Upper lobe of left lung (tissue), 4 donors: Measurements from ENCODE around the gene TGFBR3.

Source experiments
- POLR2A ChIP-seq, 4 donors: fragments of 450-650 bp; IDR thresholded peaks; one replicate each; pipeline ENCODE4 v1.5.1; 2016 to 2017; ENCODE audit warnings: antibody characterized with exemption in 4 of 4, mild to moderate bottlenecking in 2 of 4
- POLR2AphosphoS5 ChIP-seq, 2 donors: sonication (generic); formaldehyde crosslinking; IDR thresholded peaks; one replicate each; pipeline ENCODE4 v1.5.1; 2017; ENCODE audit warnings: antibody characterized with exemption in 2 of 2
- TF ChIP-seq, protein P1 (sequence below), 6 experiments: fragments of 450-650 bp in 4 of 6; fragments of 200-600 bp in 2 of 6; sonication (generic) in 2 of 6; IDR thresholded peaks; one replicate each; pipeline ENCODE4 v1.5.1; 2016 to 2019; ENCODE audit warnings: antibody characterized with exemption in 6 of 6

GRCh38 chr1:91851130-91852010, 34.6 kb downstream of the TGFBR3 start:
- TF ChIP-seq POLR2A (IDR thresholded peaks at IDR 0.05) (no peak), POLR2AphosphoS5 (IDR thresholded peaks at IDR 0.05) (peak; percentile 35 to 53)
- TF ChIP-seq, protein P1, sequence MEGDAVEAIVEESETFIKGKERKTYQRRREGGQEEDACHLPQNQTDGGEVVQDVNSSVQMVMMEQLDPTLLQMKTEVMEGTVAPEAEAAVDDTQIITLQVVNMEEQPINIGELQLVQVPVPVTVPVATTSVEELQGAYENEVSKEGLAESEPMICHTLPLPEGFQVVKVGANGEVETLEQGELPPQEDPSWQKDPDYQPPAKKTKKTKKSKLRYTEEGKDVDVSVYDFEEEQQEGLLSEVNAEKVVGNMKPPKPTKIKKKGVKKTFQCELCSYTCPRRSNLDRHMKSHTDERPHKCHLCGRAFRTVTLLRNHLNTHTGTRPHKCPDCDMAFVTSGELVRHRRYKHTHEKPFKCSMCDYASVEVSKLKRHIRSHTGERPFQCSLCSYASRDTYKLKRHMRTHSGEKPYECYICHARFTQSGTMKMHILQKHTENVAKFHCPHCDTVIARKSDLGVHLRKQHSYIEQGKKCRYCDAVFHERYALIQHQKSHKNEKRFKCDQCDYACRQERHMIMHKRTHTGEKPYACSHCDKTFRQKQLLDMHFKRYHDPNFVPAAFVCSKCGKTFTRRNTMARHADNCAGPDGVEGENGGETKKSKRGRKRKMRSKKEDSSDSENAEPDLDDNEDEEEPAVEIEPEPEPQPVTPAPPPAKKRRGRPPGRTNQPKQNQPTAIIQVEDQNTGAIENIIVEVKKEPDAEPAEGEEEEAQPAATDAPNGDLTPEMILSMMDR (IDR thresholded peaks at IDR 0.05), result no peak
